Activated T-cell treated with anti-CD3 and anti-CD28 coated beads, Interleukin-2, amount 50 U/mL, for 48 hours (primary cell): ENCODE results near the gene RSRC2.
"Not testable (repeated sequence)": the region's sequence is repeated elsewhere in the genome, so short reads cannot be mapped to it uniquely, and the experiment has no call there.

Experiments
- DNase-seq, 2 experiments: peaks; one replicate each; pipeline ENCODE4 v3.0.0-alpha.2; 2020

The RSRC2 gene

DNA sequence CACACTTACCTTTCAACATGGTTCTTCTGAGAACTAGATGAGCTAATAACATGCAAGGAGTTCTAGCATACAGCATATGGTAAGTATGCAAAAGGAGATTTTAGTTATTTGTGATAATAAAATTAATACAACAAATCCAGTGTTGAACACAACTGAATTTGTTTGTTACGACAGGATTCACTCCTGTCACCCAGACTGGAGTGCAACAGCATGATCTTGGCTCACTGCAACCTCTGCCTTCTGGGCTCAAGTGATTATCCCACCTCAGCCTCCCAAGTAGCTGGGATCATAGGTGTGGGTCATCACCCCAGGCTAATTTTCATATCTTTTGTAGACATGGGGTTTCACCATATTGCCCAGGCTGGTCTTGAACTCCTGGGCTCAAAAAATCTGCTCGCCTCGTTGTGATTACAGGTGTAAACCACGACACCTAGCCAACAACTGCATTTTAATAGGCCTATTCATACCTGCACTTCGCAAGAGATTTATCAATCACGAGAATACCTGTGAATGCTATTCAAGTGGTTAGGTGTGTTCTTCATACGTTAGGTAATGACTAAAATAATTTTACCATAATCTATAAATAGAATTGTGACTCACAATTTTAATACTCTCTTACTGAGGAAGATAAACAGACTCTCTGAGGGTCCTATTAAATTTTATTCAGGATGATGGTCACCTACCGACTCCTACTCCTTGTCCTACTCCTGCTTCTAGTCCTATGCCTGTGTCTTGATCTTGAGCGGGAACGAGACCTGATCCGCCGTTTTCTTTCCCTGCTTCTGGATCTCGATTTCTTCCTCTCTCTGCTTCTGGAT, 10.0 kb downstream of the RSRC2 start:
- DNase-seq = no peak

DNA sequence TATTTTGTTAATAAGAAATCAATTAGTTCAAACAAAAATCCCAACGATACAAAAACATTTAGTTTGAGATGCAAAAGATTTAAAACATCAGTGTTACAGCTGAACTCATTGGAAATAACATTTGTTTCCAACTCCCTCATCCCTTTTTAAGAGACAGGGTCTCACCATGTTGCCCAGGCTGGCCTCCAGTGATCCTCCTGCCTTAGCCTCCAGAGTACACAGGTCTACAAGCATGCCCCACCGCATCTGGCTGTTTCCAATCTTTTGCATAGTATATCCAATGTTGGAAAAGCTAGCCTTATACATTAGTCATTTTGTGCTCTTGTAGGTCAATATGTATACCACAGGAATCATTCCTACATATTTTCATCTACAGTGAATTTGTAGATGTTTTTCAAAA, 11.5 kb downstream of the RSRC2 start:
- no peak for DNase-seq

DNA sequence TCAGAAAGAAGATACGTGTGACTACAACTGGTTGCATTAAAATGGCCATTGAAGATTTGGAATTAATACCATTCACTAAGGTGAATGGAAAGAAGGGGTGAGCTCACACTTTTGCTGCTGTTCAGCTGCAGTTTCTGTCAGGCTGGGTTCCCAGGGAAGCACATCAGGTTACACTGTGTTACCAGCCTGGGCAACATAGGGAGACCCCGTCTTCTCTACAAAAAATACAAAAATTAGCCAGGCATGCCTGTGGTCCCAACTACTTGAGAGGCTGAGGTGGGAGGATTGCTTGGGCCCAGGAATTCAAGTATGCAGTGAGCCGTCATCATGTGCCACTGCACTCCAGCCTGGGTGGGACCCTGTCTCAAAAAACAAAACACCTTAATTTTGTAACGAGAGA, 13.1 kb downstream of the RSRC2 start:
- DNase-seq = no peak

DNA sequence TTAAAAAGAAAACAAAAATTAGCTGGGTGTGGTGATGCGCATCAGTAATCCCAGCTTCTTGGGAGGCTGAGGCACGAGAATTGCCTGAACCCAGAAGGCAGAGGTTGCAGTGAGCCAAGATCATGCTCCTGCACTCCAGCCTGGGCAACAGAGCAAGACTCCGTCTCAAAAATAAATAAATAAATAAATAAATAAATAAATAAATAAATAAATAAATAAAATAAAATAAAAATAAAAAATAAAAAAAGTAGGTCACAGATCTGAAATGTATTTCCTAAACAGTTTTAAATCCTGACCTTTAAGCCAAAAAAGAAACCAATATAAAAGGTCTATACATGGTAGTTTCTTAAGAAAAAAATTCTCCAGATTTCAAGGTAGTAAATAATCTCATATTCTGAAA, 13.7 kb downstream of the RSRC2 start:
- not testable (repeated sequence) for DNase-seq

DNA sequence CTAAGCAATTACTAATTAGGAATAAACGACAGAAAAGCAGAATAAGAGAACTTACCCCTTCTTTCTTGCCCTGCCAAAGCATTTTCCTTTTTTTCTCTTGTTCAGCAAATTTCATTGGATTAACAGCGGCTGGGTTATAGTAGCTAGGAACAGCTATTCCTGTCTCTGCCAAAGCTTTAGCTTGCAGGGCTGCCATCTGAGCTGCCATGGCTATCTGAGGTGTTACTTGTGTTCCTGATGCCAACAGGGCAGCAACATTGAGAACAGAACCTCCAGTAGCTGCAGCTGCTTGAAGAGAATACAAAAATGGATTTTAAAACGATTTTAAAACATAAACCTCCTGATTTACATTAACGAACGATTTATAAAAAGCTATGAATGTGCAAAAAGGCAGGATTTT, 18.6 kb downstream of the RSRC2 start:
- no peak for DNase-seq

DNA sequence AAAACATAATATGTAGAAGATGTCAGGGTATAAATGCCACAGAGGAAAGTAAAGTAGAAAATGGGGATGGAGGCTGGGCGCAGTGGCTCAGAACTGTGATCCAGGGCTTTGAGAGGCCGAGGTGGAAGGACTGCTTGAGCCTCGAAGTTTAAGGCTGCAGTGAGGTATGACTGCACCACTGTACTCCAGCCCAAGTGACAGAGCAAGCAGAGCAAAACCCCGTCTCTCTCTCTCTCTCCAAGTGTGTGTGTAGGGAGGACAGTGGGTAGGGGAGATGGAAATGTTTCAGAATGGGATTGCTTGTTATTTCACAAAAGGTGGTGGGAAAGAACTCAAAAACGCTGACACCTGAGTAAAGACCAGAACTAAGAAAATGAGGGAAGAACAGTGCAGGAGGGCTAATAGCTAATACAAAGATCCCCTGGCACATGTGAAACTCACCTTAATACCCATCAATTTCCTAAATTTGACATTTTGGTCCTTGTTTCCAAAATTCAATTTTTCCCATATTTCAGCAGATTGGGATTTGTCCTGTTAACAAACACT, 20.3 kb downstream of the RSRC2 start:
- DNase-seq = no peak

DNA sequence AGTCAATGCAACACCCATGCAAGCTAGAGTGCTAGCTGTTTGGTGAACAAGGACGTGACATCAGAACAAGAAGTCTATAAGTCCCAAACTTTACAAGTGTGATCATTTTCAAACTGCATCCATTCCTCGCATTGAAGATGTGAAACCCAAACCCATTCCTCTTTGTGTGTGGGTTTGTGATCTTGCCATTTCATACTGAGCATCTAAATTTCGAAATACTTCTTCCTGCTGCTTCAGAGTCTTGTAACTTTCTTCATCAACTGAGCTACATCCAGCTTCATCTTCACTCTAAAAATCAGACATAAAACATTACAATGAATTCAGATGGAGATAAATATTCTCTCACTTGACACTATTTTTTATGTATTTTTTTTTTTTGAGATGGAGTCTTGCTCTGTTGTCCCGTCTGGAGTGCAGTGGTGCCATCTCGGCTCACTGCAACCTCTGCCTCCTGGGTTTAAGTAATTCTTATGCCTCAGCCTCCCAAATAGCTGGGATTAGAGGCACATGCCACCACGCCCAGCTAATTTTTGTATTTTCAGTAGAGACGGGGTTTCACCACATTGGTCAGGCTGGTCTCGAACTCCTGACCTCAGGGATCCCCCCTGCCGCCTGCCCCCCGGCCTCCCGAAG, 21.2 kb downstream of the RSRC2 start:
- no peak for DNase-seq

DNA sequence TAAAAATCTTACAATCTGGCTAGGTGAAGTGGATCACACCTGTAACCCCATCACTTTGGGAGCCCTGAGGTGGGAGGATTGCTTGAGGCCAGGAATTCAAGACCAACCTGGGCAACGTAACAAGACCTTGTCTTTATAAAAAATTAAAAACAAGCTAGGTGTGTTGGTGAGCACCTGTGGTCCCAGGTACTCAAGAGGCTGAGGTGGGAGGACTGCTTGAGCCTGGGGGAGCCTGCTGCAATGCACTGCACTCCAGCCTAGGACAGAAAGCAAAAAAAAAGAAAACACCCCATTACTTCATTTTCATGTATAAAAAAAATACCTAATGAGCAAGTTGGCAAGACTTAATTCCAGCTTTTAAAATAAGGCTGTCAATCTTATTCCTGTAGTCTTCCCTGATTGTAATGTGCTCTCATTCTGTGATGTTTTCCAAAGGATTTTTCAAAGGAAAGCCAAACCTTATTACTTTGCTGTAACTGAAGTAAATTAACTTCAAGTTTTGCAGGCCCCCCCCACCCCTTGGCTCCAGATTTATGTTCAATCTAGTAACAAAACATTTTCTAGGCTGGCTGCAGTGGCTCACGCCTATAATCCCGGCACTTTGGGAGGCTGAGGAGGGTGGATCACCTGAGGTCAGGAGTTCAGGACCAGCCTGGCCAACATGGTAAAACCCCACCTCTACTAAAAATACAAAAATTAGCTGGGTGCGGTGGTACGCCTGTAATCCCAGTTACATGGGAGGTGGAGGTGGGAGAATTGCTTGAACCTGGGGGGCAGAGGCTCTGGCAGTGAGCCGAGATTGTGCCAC, 22.7 kb downstream of the RSRC2 start:
- peak in 1 of 2 experiments; percentile 21 for DNase-seq

DNA sequence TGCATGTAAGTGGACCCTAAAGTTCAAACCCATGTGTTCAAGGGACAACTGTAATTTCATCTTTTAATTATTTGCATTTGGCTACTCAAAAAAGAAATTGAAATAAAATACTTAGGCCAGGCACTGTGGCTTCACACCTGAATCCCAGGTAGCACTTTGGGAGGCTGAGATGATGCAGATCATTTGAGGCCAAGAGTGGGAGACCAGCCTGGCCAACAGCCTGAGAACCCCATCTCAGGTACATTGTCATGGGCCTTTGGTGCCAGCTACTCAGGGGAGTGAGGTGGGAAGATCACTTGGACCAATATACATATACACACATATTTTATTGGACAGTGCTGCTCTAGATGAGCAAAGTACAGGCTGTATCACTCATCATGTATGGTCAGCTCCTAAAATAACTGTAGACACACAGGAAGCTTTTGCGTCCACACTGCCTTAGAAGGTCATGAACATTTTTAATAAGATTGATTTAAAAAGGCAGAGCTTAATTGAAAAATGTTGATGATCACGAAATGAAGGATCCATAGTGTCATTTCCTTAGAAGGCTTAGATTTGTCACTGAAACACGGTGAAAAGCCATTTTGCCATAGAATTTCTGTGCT, 23.5 kb downstream of the RSRC2 start:
- peak in 1 of 2 experiments; percentile 31 for DNase-seq

DNA sequence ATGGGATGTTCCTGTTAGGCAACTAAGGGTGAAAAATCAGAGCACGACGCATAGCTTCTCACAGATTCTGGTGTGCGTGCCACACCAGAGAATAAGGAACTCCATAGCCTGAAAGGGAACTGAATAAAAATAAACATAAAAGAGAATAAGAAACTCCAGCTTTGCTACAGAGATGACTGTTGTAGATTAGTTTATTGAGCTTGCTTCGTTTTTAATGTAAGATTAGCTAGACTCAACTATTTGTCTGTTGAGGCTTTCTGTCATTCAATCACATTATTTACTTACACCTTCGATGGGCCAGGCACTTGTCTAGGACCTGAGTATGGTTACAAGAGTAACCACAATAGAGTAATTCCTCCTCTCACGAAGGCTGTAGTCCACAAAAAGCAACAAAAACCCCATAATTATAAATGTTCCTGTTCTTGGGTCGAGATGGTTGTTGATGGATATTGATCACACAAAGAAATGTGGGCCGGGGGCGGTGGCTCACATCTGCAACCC, 25.2 kb downstream of the RSRC2 start:
- no peak for DNase-seq

DNA sequence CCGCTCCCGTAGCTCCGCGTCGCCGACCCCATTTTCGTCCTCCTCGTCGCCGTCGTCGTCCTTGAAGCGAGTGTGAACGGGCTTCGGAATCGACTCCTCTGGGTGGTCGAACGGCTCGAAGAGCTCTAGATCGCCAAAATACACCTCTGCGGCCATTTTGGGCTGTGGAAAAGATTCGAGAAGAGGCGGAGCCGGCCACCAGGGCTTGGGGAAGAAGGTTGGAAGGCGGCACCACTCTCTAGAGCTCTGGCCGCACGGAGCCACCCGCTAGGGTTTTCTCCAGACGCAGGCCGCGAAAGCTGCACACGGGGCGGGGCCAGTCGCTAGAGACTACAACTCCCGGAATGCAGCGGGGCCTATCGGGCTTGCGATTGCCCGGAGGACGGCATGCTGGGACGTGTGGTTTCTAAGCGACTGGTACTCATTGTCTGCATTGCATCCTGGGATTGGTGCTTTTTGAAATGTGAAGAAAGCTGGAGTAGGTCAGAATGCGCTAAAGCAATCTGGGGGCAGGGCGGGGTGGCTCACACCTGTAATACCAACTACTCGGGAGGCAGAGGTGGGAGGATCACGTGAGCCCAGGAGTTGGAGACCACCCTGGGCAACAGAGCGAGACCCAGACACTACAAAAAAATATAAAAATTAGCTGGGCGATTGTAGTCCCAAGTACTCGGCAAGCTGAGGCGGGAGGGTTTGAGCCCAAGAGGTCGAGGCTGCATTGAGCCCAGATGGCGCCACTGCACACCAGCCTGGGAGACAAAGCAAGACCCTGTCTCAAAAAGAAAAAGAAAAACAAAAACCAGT, 25.8 kb downstream of the RSRC2 start, which contains the start of gene ZCCHC8:
Gene ZCCHC8, minus strand, starts transcription at position 248 of the 804 bp plus-strand sequence. Its CDS starts 92 bp downstream, at position 156.
- peak; percentile 97 to 98 for DNase-seq

DNA sequence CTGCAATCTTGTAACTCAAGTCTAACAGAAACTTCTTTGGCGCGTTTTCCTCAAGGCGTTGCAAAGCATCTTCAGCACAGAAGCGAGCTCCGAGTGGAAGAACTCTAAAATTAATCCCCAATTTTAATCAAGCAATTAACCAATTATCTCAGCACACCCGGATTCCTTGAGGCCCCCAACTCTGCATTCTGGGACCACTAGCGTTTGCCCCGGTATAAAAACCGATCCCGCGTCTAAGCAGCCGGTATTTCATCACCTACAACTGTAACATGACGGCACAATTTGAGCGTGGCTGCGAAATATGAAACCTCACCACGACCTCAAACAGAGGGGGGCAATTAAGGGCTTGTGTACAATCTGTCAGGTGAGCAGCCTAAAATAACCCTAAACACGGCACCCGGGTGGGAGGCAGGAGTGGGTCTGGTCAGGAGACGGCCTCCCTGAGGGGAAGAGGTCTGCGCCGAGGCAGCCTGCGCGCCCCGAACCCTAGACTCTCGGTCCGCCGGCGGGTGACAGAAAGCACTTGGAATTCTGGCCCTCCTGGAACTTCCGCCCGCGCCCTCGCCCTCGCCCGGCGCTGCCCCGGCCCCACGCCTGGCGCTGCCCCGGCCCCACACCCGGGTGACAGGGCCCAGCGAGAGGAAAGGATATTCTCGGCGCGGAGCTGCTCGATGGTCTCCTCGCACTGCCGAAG, 26.6 kb downstream of the RSRC2 start:
- peak; percentile 60 to 66 for DNase-seq

DNA sequence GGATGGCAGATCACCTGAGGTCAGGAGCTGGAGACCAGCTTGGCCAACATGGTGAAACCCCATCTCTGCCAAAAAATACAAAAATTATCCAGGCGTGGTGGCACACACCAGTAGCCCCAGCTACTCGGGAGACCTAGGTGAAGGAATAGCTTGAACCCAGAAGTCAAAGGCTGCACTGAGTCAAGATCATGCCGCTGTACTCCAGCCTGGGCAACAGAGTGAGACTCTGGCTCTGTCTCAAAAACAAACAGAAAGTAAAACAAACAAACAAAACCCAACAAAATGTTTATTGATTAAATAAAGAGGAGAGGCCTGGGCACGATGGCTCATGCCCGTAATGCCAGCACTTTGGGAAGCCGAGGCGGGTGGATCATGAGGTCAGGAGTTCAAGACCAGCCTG, 31.5 kb downstream of the RSRC2 start:
- peak in 1 of 2 experiments; percentile 10 for DNase-seq

DNA sequence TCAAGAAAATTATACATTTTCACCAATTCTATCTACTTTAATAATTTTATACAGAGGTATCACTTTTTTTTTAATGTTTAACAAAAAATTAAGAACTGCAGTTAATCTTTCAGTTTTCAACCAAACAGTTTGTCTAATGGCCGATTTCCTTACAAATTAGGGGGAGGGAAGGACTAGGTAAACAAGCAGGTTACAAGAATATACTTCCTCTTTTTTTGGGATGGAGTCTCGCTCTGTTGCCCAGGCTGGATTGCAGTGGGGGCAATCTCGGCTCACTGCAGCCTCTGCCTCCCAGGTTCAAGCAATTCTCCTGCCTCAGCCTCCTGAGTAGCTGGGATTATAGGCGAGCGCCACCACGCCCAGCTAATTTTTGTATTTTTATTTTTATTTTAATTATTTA, 33.5 kb downstream of the RSRC2 start:
- DNase-seq = not testable (repeated sequence)

DNA sequence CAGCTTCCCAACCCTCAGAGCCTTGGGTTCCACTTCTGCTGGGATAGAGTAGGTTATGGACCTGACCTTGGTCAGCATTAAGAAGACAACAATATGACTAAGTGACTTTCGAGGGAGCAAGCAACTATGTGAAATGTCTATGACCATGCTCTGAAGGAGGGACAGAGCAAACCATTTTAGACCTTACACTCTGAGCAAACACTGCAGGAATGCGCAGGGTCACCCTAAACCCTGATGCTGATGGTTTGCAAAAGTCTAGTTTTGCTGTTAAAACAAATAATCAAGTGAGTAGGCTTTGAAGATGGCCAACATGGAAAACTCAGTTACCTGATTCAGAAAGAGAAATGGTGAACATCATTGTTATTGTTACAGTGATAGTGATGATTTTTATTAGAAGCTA, 34.7 kb downstream of the RSRC2 start:
- no peak for DNase-seq

DNA sequence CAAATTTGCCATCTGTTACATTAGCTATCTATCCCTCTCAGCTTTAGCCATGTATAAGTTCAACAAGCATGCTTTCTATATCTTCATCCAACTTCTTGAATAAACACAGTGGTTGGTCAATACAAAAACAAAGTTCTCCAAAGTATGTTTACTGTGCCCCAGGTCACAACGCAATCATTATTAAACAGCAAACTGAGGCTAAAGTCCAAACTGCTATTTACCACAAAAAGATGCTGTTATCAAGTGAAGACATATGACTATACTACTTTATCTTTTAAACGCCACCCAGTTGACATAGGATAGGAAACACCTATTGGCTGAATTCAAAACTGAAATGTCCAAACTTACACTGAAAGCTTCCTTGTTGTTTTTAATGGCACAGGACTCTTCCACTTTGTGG, 37.7 kb downstream of the RSRC2 start:
- no peak for DNase-seq

DNA sequence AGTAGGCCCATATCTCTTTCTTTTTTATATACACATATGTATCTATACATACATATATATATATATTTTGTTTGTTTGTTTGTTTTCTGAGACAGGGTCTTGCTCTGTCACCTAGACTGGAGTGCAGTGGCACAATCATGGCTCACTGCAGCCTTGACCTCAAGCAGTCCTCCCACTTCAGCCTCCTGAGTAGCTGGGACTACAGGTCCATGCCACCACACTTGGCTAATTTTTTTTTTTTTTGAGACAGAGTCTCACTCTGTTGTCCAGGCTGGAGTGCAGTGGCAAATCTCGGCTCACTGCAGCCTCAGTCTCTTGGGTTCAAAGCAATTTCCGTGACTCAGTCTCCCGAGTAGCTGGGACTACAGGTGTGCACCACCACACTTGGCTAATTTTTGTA, 38.9 kb downstream of the RSRC2 start:
- DNase-seq = not testable (repeated sequence)

DNA sequence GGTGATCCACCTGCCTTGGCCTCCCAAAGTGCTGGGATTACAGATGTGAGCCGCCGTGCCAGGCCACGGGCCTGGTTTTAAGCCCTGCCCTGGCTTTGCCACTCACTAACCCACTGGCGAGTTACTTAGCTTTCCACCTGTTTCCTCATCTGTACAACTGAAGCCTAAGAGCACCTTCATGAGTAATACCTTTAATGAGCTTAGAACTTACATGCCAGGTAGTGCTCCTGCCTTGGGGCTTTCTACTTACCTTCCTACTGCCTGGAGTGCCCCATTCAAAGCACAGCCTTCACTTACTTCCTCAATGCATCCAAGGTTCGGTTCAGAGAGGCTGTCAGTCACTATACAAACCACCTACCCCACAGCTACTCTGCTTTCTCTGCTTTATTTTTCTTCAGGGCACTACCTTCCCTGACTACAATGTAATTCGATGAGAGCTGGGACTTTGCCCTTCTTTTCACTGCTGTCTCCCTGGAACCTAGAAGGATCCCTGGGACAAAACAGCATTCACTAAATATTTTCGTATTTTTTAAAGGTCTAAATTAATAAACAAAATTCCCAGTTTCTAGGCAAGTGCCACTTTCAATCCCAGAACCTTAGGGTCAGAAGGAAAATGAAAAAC, 39.8 kb downstream of the RSRC2 start:
- peak in 1 of 2 experiments; percentile 7 for DNase-seq

DNA sequence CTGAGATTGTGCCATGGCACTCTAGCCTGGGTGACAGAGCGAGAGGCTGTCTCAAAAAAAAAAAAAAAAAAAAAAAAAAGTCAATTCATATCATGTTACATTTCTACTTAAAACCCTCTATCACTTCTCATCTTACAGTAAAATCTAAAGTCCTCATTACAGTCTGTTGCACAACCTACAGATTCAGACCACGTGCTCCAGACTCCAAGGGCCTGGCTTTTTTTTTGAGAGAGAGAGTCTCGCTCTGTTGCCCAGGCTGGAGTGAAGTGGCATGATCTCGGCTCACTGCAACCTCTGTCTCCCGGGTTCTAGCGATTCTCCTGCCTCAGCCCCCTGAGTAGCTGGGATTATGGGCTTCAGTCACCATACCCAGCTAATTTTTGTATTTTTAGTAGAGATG, 40.4 kb downstream of the RSRC2 start:
- DNase-seq = peak in 1 of 2 experiments; percentile 5

DNA sequence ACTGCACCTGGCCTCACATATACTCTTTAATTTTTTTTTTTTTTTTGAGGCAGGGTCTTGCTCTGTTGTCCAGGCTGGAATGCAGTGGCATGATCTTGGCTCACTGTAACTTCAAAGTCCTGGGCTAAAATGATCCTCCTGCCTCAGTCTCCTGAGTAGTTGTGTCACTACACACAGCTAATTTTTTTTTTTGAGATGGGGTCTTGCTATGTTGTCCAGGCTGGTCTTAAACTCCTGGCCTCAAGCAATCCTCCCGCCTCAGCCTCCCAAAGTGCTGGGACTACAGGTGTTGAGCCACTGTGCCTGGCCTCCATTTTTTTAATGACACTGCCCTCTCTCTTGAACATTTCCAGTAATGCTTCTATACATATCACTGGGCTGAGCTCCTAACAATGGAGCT, 42.4 kb downstream of the RSRC2 start:
- DNase-seq = peak in 1 of 2 experiments; percentile 1
